K562 (cell line): Measurements from ENCODE around the gene PIK3R2. TPM values are rescaled to one million over a fixed set of nuclear protein-coding genes. Genes with fewer than 3 reads are reported as not detected.

Experiments
- ATF7 ChIP-seq: fragments of 450-650 bp; IDR thresholded peaks from 2 replicates; pipeline ENCODE4 v1.7.1; 2014; ENCODE audit warnings: mild to moderate bottlenecking, moderate library complexity
- BDP1 ChIP-seq: IDR thresholded peaks from 3 replicates; pipeline ENCODE4 v1.6.1; 2011; ENCODE audit not compliant: insufficient read length, insufficient read depth
- BHLHE40 ChIP-seq: IDR thresholded peaks from 2 replicates; pipeline ENCODE4 v1.6.1; 2011; ENCODE audit warnings: low read length, improper control_type of control experiment
- CREB3L1 ChIP-seq: fragments of 450-650 bp; IDR thresholded peaks from 2 replicates; pipeline ENCODE4 v1.6.1; 2014; ENCODE audit warnings: low read depth, mild to moderate bottlenecking, moderate library complexity, borderline replicate concordance
- E2F3 ChIP-seq: fragments of 250-450 bp; sonication (Bioruptor Pico); IDR thresholded peaks from 2 replicates; pipeline ENCODE4 v1.4.0; 2020; ENCODE audit warnings: mild to moderate bottlenecking
- EGR1 ChIP-seq: fragments of 450-650 bp; conservative IDR thresholded peaks from 2 replicates; pipeline ENCODE4 v1.6.1; 2017; ENCODE audit warnings: mild to moderate bottlenecking
- HMGN3 ChIP-seq: IDR thresholded peaks from 2 replicates; pipeline ENCODE4 v1.6.1; 2011; ENCODE audit warnings: borderline replicate concordance, low read depth, mild to moderate bottlenecking, mixed read lengths, low read length; ENCODE audit not compliant: insufficient read length; ENCODE audit errors: extremely low read depth
- JUNB ChIP-seq: fragments of 450-650 bp; formaldehyde crosslinking; conservative IDR thresholded peaks from 2 replicates; pipeline ENCODE4 v1.4.0; 2020; ENCODE audit warnings: mild to moderate bottlenecking
- MAZ ChIP-seq, 2 experiments: fragments of 450-650 bp in 1 of 2; sonication (generic) in 1 of 2; formaldehyde crosslinking; IDR thresholded peaks in 1 of 2; conservative IDR thresholded peaks in 1 of 2; 2 replicates each; pipeline versions ENCODE4 v1.4.0 to v1.5.0; 2020; ENCODE audit warnings: mild to moderate bottlenecking in 1 of 2, missing genetic modification reagents in 1 of 2
- NONO ChIP-seq, 2 experiments: fragments of 200-400 bp in 1 of 2; fragments of 450-650 bp in 1 of 2; formaldehyde crosslinking in 1 of 2; IDR thresholded peaks; 2 replicates each; pipeline ENCODE4 v1.6.1; 2017; ENCODE audit warnings: low read depth in 2 of 2, mild to moderate bottlenecking in 2 of 2, moderate library complexity in 2 of 2, low read length in 1 of 2
- PHF8 ChIP-seq: fragments of 200-600 bp; sonication (generic); IDR thresholded peaks from 2 replicates; pipeline ENCODE4 v1.6.1; 2012; ENCODE audit warnings: mixed run types, mild to moderate bottlenecking, inconsistent platforms, low read length, moderate library complexity, borderline replicate concordance
- POLR2A ChIP-seq: fragments of 450-650 bp; conservative IDR thresholded peaks from 2 replicates; pipeline ENCODE4 v1.6.1; 2016
- SIN3A ChIP-seq, 2 experiments: fragments of 150-350 bp in 1 of 2; IDR thresholded peaks; 2 replicates each; pipeline ENCODE4 v1.6.1; 2011 to 2016; ENCODE audit warnings: borderline replicate concordance in 2 of 2, low read depth in 2 of 2, low read length in 2 of 2, mild to moderate bottlenecking in 2 of 2, moderate library complexity in 2 of 2; ENCODE audit not compliant: control insufficient read depth in 1 of 2
- SMAD4 ChIP-seq: fragments of 250-450 bp; sonication (Bioruptor Pico); conservative IDR thresholded peaks from 2 replicates; pipeline ENCODE4 v1.8.0; 2021; ENCODE audit warnings: inconsistent platforms, mild to moderate bottlenecking, moderate library complexity
- TEAD1 ChIP-seq, 2 experiments: fragments of 450-650 bp in 1 of 2; sonication (generic) in 1 of 2; formaldehyde crosslinking; IDR thresholded peaks; 2 replicates each; pipeline versions ENCODE4 v1.4.0 to v1.8.0; 2020 to 2022; ENCODE audit warnings: mild to moderate bottlenecking in 2 of 2, missing genetic modification reagents in 1 of 2
- ZFX ChIP-seq: sonication (generic); formaldehyde crosslinking; IDR thresholded peaks from 2 replicates; pipeline ENCODE4 v1.8.0; 2022; ENCODE audit warnings: mild to moderate bottlenecking, missing genetic modification reagents, moderate library complexity
- ZNF263 ChIP-seq: sonication (generic); formaldehyde crosslinking; IDR thresholded peaks from 2 replicates; pipeline ENCODE4 v1.8.0; 2022; ENCODE audit warnings: mild to moderate bottlenecking, missing genetic modification reagents, borderline replicate concordance
- polyA plus RNA-seq, 8 experiments: library from polyadenylated mRNA; depleted of rRNA in 4 of 8; stranded (reverse) in 5 of 8; unstranded in 3 of 8; fragments of >200 nt; fragmentation: Nextera tagmentation in 2 of 8; fragmentation: Illumina TruSeq in 1 of 8; extraction: Ambion mirVana in 2 of 8; extraction: Trizol in 1 of 8; gene quantifications; 2 replicates each; pipeline versions ENCODE4 v1.2.1 to v1.2.3, GENCODE V29; 2011 to 2014; ENCODE audit warnings: inconsistent platforms in 1 of 8, missing spikeins in 1 of 8
- total RNA-seq, 7 experiments: library from RNA; depleted of rRNA in 6 of 7; stranded (reverse); fragments of >200 nt in 6 of 7; fragmentation: Illumina TruSeq in 2 of 7; extraction: Trizol in 2 of 7; gene quantifications; 2 replicates each; pipeline versions ENCODE4 v1.2.1 to v1.2.3, GENCODE V29; 2011 to 2021; ENCODE audit warnings: low replicate concordance in 1 of 7
- TF ChIP-seq, protein P1 (sequence below): fragments of 450-650 bp; formaldehyde crosslinking; IDR thresholded peaks from 2 replicates; pipeline ENCODE4 v1.4.0; 2020; ENCODE audit warnings: mild to moderate bottlenecking, moderate library complexity
- TF ChIP-seq, protein P2 (sequence below), 2 experiments: fragments of 200-800 bp in 1 of 2; sonication (Bioruptor generic) in 1 of 2; sonication (generic) in 1 of 2; formaldehyde crosslinking in 1 of 2; IDR thresholded peaks in 1 of 2; conservative IDR thresholded peaks in 1 of 2; 2 replicates each; pipeline versions ENCODE4 v1.5.0 to v1.6.1; 2016 to 2020; ENCODE audit warnings: missing compliant biosample characterization in 1 of 2, missing genetic modification characterization in 1 of 2, missing genetic modification reagents in 1 of 2
- TF ChIP-seq, protein P3 (sequence below): conservative IDR thresholded peaks from 2 replicates; pipeline ENCODE4 v1.6.1; 2011; ENCODE audit warnings: low read depth, mild to moderate bottlenecking, low read length; ENCODE audit not compliant: control insufficient read depth

PIK3R2 gene
- total and polyA plus RNA-seq, 9 of the 15 experiments (the other 6 are each of a cell fraction or from before 2014, with no cell fraction given) = 0.39 to 37.9 (median 5.3) TPM

DNA sequence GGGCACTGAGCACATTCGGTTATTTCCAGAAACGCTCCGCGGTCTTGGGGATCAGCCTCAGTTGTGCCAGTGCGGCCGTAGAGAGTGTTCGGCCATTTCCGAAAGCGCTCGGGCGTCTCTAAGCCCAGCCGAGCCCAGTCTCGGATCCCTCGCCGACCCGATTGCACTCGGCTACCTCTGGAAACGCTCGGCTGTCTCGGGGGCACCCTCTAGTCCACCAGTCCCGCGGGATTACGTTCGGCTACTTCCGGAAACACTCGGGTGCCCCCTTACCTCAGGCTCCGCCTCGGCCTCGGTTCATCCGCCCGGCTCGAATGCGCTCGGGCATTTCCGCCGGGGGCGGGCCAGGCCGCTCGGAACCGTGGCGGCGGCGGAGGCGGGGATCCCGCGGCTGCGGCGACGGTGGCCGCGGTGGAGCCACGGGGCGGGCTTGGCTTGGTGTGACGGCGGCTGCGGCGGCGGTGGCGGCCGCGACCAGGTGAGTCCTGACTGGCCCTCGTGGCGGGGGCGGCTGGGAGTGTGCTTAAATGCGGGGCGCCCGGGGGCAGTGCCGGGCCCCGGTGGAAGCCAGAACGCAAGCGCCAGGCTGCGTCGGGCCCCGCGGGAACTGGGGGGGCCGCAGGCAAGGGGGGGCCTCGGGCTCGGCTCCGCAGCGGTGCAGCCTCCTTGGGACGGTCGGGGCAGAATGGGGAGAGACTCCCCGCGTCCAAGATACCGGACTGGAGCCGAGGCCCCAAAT is at the start of gene PIK3R2 (continued):
- TF ChIP-seq TEAD1 (CRISPR knock-in tag; IDR thresholded peaks at IDR 0.05) (0 out of 4 replicates have a peak, but pooled peaks of 1 of the 2 experiments have one; percentile 20), POLR2A (peak; percentile 76; the same call in 1 of the 2 replicates), CREB3L1 (peak; percentile 58; the same call in 1 of the 2 replicates), EGR1 (peak; percentile 47; the same call in 1 of the 2 replicates), MAZ (CRISPR knock-in tag; conservative IDR thresholded peaks at IDR 0.05 in 1 of 2, IDR thresholded peaks at IDR 0.05 in 1 of 2) (peak in 1 of 2 experiments; percentile 69; a peak in 2 of 4 replicates), BHLHE40 (peak; percentile 41; the same call in 1 of the 2 replicates), SMAD4 (0 out of 2 replicates have a peak, but pooled peaks have one; percentile 58), ZFX (CRISPR knock-in tag) (peak; percentile 72), ZNF263 (peak; percentile 54; the same call in 1 of the 2 replicates), PHF8 (peak; percentile 80; the same call in 1 of the 2 replicates), BDP1 (no peak), E2F3 (peak; percentile 21; the same call in 1 of the 2 replicates), JUNB (no peak), SIN3A (IDR thresholded peaks at IDR 0.05; ENCODE audit: borderline replicate concordance in 2 of 2, control insufficient read depth in 1 of 2, low read depth in 2 of 2, low read length in 2 of 2) (0 out of 4 replicates have a peak, but pooled peaks of 1 of the 2 experiments have one; percentile 76), ATF7 (0 out of 2 replicates have a peak, but pooled peaks have one; percentile 64), HMGN3 (peak; percentile 80), NONO (IDR thresholded peaks at IDR 0.05; ENCODE audit: low read depth in 2 of 2, low read length in 1 of 2) (peak; percentile 66 to 84; a peak in 3 of 4 replicates)
- TF ChIP-seq, protein P1, sequence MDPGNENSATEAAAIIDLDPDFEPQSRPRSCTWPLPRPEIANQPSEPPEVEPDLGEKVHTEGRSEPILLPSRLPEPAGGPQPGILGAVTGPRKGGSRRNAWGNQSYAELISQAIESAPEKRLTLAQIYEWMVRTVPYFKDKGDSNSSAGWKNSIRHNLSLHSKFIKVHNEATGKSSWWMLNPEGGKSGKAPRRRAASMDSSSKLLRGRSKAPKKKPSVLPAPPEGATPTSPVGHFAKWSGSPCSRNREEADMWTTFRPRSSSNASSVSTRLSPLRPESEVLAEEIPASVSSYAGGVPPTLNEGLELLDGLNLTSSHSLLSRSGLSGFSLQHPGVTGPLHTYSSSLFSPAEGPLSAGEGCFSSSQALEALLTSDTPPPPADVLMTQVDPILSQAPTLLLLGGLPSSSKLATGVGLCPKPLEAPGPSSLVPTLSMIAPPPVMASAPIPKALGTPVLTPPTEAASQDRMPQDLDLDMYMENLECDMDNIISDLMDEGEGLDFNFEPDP (CRISPR knock-in tag) = 0 out of 2 replicates have a peak, but pooled peaks have one; percentile 39
- TF ChIP-seq, protein P2, sequence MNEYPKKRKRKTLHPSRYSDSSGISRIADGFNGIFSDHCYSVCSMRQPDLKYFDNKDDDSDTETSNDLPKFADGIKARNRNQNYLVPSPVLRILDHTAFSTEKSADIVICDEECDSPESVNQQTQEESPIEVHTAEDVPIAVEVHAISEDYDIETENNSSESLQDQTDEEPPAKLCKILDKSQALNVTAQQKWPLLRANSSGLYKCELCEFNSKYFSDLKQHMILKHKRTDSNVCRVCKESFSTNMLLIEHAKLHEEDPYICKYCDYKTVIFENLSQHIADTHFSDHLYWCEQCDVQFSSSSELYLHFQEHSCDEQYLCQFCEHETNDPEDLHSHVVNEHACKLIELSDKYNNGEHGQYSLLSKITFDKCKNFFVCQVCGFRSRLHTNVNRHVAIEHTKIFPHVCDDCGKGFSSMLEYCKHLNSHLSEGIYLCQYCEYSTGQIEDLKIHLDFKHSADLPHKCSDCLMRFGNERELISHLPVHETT (CRISPR knock-in tag; conservative IDR thresholded peaks at IDR 0.05 in 1 of 2, IDR thresholded peaks at IDR 0.05 in 1 of 2) = peak in 1 of 2 experiments; percentile 61; a peak in 1 of 4 replicates
- TF ChIP-seq, protein P3, sequence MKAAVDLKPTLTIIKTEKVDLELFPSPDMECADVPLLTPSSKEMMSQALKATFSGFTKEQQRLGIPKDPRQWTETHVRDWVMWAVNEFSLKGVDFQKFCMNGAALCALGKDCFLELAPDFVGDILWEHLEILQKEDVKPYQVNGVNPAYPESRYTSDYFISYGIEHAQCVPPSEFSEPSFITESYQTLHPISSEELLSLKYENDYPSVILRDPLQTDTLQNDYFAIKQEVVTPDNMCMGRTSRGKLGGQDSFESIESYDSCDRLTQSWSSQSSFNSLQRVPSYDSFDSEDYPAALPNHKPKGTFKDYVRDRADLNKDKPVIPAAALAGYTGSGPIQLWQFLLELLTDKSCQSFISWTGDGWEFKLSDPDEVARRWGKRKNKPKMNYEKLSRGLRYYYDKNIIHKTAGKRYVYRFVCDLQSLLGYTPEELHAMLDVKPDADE = peak; percentile 62; the same call in 1 of the 2 replicates
